ENCODE measurements around the gene FYTTD1. TPM values are rescaled to one million over a fixed set of nuclear protein-coding genes. Genes with fewer than 3 reads are reported as not detected.

The FYTTD1 gene
- total and polyA plus RNA-seq, 2 of the 4 experiments (the other 2 are of a cell fraction), result 20.4 to 50.2 TPM

GRCh38 chr3:197733042-197733441 lies 16.6 kb upstream of the FYTTD1 start:
- H4K5ac ChIP-seq (ENCODE audit: low read depth, low read length), result no peak overlapping the region
- no peak overlapping the region for H3K4ac ChIP-seq (ENCODE audit: low read depth, low read length)
- H3K9me3 ChIP-seq (ENCODE audit: control insufficient read depth, insufficient read depth, low read length), result no peaks in the 10 kb centered on the region
- no peak overlapping the region for H2BK120ac ChIP-seq (ENCODE audit: low read depth, low read length)
- no peak overlapping the region for H3K9ac ChIP-seq (ENCODE audit: low read depth, low read length)
- H2AK9ac ChIP-seq (replicated peaks; ENCODE audit: low read depth, low read length, poor library complexity), result no peak overlapping the region
- POLR2A ChIA-PET (ENCODE audit: unreplicated experiment), result no interaction called here
- no peak overlapping the region for H3K18ac ChIP-seq (ENCODE audit: low read depth, low read length)
- H3K36me3 ChIP-seq (ENCODE audit: control insufficient read depth, insufficient read depth, low read length), result no peaks in the 10 kb centered on the region
- peaks cover 3% of the 10 kb centered on the region; the same call in 1 of the 2 replicates for H3K4me1 ChIP-seq (ENCODE audit: control insufficient read depth, insufficient read depth, low read length)
- no peak overlapping the region for H2BK15ac ChIP-seq (ENCODE audit: low read depth, low read length)
- dilution Hi-C loops (cut with HindIII; ENCODE audit: low sequenced_read_pairs, unreplicated experiment) (no loop called here), in situ Hi-C loops (cut with MboI; ENCODE audit: low sequenced_read_pairs) (no loop called here), intact Hi-C loops (cut with micrococcal nuclease) (no loop called here)
- no peaks in the 10 kb centered on the region for H3K27me3 ChIP-seq (ENCODE audit: control insufficient read depth, insufficient read depth, low read length)
- H3K4me2 ChIP-seq (ENCODE audit: low read depth, low read length), result no peak overlapping the region
- no peak overlapping the region for H4K8ac ChIP-seq (ENCODE audit: low read depth in 2 of 2, low read length in 2 of 2)
- H2AK5ac ChIP-seq (ENCODE audit: low read depth, low read length), result no peak overlapping the region
- H2BK20ac ChIP-seq (ENCODE audit: low read depth, low read length), result no peak overlapping the region
- CTCF ChIA-PET, result no interaction called here
- peaks cover 25 to 55% of the 10 kb centered on the region in 2 experiments for H3K79me1 ChIP-seq (ENCODE audit: low read depth in 1 of 2, low read length in 2 of 2)
- H3K56ac ChIP-seq (ENCODE audit: extremely low read depth, insufficient read depth, low read length), result no peak overlapping the region
- WGBS, 2 experiments (ENCODE audit: extremely low coverage in 2 of 2, insufficient read length in 1 of 2), result 87% methylated on average over 3 of the region's 4 CpGs; no CpG with 5 or more reads in 1 of the 2 experiments
- no peak overlapping the region for H3K23ac ChIP-seq (ENCODE audit: low read depth, low read length)
- DNase-seq (no peak), ATAC-seq (ENCODE audit: low read depth) (no peak)
- H4K91ac ChIP-seq (ENCODE audit: insufficient read depth, low read depth, low read length), result no peak overlapping the region
- no peak overlapping the region for H3K4me3 ChIP-seq (ENCODE audit: insufficient read depth, low read depth, low read length)
- no peak overlapping the region for H2BK5ac ChIP-seq (ENCODE audit: low read depth, low read length, poor library complexity, severe bottlenecking)
- no peak overlapping the region for H3K14ac ChIP-seq (replicated peaks; ENCODE audit: low read depth, low read length)
- no TSS peak for BruUV-seq (replicated peaks)
- no peak overlapping the region for H3K27ac ChIP-seq (ENCODE audit: insufficient read depth, low read length)
- no peak overlapping the region for H2AFZ ChIP-seq (replicated peaks; ENCODE audit: low read length, poor library complexity)
- peaks cover 8% of the 10 kb centered on the region; the same call in 1 of the 2 replicates for H4K20me1 ChIP-seq (ENCODE audit: insufficient read depth, low read length)
- peaks cover 3% of the 10 kb centered on the region for H3K9me1 ChIP-seq (ENCODE audit: insufficient read depth, low read length)
- TF ChIP-seq FOS (IDR thresholded peaks at IDR 0.05; ENCODE audit: low read depth, low read length) (no peak), MAZ (IDR thresholded peaks at IDR 0.05; ENCODE audit: borderline replicate concordance, low read depth, low read length) (no peak), NFE2L2 (IDR thresholded peaks at IDR 0.05; ENCODE audit: low read depth, low read length) (no peak), RCOR1 (IDR thresholded peaks at IDR 0.05; ENCODE audit: insufficient replicate concordance, low read length) (no peak), RAD21 (IDR thresholded peaks at IDR 0.05; ENCODE audit: low read length) (no peak), CHD1 (IDR thresholded peaks at IDR 0.05; ENCODE audit: low read depth, low read length) (no peak), CTCF (conservative IDR thresholded peaks at IDR 0.05; ENCODE audit: low read depth, low read length) (no peak), POLR2A (IDR thresholded peaks at IDR 0.05; ENCODE audit: low read depth, low read length) (no peak), ELK1 (IDR thresholded peaks at IDR 0.05; ENCODE audit: borderline replicate concordance, low read depth, low read length) (no peak), USF2 (IDR thresholded peaks at IDR 0.05; ENCODE audit: low read depth, low read length) (no peak), SMC3 (IDR thresholded peaks at IDR 0.05; ENCODE audit: low read depth, low read length) (no peak), CEBPB (IDR thresholded peaks at IDR 0.05; ENCODE audit: low read depth, low read length) (no peak), RFX5 (IDR thresholded peaks at IDR 0.05; ENCODE audit: low read depth, low read length) (no peak), MXI1 (IDR thresholded peaks at IDR 0.05; ENCODE audit: borderline replicate concordance, low read depth, low read length) (no peak), BHLHE40 (IDR thresholded peaks at IDR 0.05; ENCODE audit: low read depth, low read length) (no peak), MAFK (IDR thresholded peaks at IDR 0.05; ENCODE audit: low read depth, low read length) (no peak)
